GM18951 (cell line): ENCODE results near the gene RBM20.

Experiments
- POLR2A ChIP-seq: IDR thresholded peaks from 4 replicates; pipeline ENCODE4 v1.6.1; 2011; ENCODE audit warnings: mild to moderate bottlenecking; ENCODE audit not compliant: insufficient read length, insufficient read depth; ENCODE audit errors: extremely low read depth
- in situ Hi-C: fragments of 300-500 bp; cut with MboI; formaldehyde crosslinking; loops from one replicate; pipeline ENCODE4 v1.12.0; 2022; ENCODE audit warnings: low sequenced_read_pairs, mixed read lengths, inconsistent platforms; ENCODE audit not compliant: unreplicated experiment

RBM20 gene

DNA sequence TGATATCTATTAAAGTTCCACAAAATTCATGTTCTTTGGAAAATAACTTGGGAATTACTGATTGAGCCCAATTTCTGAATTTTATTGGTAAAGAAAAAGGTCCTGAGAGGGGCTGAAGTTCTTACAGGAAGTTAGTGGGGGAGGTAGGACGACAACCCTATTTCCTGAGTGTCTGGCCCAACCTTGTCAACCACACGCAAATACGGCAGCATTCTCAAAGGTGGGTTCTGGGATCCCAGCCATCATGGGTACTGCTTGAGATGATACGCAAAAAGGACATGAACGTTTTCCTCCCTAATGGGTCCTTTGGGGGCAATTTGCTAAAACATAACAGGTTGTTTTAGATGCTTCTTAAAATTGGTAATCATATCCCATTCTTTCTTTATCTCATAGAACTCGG lies 224.8 kb downstream of the RBM20 start:
- in situ Hi-C loops, result no loop called here
- TF ChIP-seq POLR2A, result no peak

DNA sequence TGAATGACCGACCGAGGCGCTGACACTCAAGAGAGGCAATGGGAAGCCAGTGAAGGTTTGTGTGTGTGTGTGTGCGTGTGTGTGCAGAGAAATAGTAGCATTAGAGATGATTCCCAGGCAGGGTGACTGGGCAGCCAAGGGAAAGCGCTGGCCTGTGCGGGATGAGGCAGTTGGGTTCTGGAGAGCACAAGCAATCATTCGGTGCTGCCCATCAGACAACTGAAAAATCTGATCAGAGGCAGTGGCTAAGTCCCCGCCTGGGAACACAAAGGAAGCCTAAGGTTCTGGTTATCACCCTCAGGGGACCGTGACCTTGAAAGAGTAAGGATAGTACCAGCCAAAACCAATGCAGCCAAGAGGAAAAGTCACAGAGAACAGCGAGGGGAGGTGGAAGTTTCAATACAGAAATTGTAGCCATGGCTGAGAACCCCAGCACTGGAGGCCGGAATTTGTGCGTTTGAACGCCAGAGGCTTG lies 226.7 kb downstream of the RBM20 start:
- in situ Hi-C loops, result no loop called here
- TF ChIP-seq POLR2A, result no peak

DNA sequence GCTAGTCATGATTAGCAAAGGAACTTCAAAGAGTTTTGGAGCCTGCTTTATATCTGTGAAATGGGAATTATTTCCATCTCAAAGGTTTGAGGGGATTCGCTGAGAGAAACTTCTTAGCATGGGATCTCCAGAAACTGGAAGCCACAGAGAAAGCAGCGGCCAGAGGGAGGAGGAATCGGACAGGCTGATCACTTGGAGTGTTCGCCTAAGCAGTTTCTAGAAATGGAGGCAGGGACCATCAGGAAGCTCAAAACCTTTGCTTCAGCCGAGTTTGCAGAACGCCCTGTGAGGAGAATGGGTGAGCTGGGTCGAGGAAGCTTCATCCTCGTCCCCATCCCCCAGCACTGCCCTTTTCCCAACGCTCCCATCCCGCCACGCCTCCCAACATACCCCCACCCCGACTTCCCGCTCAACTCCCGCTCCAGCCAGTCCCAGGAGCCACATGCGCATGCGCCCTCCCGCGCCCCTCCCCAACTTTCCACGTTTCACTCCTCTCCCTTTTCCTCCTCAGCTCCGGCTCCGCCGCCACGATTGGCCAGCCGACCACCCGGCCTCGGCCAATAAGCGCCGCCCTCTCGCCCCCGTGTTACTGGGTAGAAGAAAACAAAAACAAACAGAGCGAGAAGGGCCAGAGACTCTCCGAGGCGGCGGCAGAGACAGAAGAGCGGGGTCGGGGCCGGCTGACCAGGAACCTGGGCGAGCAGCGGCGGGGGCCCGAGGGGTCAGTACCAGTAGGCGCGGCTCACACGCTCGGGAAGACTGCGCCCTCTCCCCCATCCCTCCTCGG lies 227.4 kb downstream of the RBM20 start, which contains the start of gene PDCD4:
TSS of gene PDCD4 (plus strand) at position 631 of the 787 bp plus-strand sequence. CDS start 4,100 bp downstream, outside the sequence.
- TF ChIP-seq POLR2A, result peak; percentile 73
- in situ Hi-C loops, result no loop called here

DNA sequence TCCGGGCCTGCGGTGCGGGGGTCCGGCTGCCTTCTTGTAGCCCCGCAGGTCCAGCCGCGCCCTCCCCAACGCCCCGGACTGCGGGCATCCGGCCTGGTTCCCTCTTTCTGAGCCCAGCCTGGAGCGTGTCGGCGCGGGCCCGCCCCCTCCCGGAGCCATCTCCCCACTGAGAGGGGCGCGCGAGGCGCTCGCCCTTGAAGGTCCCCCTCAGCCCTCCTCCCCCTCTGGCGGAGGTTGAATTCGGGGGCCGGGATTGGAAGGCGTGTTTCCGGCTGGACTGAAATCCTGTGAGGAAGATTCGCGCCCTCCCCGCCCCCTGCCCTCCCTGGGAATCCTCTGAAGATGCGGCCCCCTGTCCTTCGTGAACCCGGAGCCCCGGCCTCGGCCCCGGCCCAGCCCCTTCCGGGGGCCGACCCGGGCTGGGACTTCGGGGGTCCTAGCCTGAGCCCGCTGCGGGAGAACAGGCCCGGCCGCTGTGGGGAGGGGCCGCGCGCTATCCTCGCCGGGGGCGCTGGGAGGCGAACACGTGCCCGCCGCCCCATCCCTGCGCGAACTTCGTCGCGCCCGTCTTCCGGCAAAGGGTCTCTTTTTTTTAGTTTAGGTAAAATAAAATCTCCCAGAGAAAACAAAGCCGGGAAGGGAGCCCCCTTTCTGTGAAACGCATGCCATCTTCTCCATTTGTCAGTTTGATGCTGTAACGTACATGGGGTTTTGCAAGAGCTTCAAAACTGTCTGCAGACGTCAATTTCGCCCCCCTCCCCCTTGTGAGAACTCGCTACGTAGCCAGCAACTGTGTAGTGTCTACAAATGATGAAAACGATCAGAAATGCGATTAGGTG lies 228.2 kb downstream of the RBM20 start:
- in situ Hi-C loops, result no loop called here
- TF ChIP-seq POLR2A, result peak; percentile 50

DNA sequence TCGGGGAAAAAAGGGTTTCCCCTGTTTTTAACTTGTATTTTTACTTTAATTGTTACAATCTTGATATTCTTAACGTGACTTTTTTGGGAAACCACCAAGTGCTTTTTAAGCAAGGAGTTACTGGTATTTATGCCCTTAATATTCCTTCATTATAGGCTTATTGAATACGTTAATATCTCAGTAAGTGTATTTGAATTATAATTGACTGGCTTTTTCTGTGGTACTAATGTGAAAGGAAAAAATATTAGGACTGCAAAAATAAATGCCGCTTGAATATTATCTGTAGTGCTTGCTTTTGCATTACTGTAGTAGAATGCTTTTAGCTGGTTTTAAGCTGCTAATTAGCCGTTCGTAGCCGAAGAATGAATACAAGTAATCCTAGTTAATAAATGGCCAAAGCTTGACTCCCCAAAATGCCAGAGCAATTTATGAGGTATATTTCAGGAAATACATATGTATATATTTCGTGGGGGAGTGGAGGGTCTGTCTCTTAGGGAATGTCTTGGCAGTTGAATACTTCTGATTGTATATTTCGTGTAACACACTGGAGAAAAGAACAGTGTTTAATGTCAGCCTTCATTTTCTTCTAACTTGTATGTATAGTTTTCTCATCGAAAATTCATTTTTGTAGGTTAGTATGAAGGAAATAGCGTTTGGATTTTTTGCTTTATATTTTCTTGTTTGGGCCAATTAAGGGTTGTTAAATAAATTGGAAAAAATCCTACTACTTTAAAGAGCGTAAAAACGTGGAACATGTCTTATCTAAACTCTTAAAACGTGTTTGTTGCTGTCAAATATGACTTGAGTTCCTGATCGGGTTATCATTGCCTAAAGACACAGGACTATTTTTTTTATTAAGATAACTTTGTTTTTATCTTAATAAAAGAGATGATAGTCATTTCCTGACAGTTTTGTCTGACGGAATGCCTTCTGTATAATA lies 229.1 kb downstream of the RBM20 start:
- in situ Hi-C loops, result no loop called here
- no peak for TF ChIP-seq POLR2A

DNA sequence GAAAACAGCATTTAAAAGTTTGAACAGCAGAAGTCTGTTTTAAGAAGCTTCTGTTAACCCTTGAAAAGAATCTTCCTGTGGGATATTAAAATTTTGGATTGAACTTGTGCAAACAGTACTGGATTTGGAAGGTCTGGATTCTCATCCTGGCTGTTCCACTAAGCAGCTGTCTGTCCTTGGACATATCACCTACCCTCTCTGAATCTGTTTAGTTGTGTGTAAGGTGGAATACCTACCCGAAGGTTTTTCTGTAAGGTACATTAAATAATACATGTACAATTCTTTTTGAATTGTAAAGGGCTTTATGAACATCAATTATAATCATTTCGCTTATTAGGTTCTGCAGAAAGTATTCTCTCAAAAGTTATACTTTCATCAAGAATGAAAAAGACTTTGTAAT lies 229.8 kb downstream of the RBM20 start:
- TF ChIP-seq POLR2A, result no peak
- in situ Hi-C loops, result no loop called here

DNA sequence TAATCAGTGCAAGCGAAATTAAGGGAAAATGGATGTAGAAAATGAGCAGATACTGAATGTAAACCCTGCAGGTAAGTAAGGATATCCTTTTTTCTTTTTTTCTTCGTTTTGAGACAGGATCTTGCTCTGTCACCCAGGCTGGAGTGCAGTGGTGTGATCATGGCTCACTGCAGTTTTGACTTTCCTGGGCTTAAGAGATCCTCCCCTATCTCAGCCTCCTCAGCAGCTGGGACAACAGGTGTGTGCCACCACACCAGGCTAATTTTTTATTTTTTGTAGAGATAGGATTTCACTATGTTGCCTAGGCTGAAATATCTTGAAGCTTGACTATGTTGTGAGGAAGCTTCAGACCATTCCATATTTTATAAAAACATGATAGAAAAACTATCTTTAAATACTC lies 231.9 kb downstream of the RBM20 start:
- in situ Hi-C loops, result loop anchor here (25.0 kb wide), 1 partner anchor 264 kb away; no protein-coding TSS in a partner anchor
- no peak for TF ChIP-seq POLR2A

DNA sequence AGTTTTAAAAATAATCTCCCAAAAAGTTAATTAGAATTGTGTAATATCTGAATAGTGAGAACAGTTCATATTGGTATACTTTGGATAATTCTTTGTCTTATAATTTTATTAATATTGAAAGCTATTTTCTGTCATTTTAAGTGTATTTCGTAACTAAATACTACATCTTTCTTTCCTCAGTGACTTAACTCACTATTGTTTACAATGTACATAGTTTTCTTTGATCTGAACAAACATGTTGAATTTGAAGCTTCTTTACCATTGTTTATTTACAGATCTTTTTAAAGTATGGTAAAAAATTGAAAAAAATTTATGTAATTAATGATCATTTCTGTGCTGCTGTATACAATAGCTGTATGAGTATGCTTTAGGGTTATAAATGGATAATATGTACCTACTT lies 232.7 kb downstream of the RBM20 start:
- in situ Hi-C loops, result loop anchor here (25.0 kb wide), 1 partner anchor 264 kb away; no protein-coding TSS in a partner anchor

DNA sequence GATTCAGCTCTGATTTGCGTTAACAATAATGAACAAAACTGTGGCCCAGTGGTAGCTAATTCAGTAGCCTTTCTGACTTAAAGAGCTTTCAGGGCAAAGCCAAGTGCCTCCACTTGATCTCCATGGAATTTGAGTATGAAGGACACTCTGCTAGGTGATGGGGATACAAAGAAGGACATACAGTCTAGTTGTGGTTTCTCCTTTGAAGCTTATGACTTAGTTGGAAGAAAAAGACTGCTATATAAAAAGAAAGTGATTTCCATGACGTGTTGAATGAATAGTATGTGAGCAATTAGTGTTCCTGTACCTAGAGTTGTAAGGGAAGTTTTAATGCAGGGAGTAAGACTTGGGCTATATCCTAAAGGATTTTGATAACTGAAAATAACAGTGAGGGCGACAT lies 235.9 kb downstream of the RBM20 start:
- TF ChIP-seq POLR2A, result no peak
- in situ Hi-C loops, result loop anchor here (10.0 to 25.0 kb wide), 2 partner anchors 125 to 268 kb away; no protein-coding TSS in a partner anchor

More for the DNA sequence above, 232.7 kb downstream of the RBM20 start:
- TF ChIP-seq POLR2A, result no peak

DNA sequence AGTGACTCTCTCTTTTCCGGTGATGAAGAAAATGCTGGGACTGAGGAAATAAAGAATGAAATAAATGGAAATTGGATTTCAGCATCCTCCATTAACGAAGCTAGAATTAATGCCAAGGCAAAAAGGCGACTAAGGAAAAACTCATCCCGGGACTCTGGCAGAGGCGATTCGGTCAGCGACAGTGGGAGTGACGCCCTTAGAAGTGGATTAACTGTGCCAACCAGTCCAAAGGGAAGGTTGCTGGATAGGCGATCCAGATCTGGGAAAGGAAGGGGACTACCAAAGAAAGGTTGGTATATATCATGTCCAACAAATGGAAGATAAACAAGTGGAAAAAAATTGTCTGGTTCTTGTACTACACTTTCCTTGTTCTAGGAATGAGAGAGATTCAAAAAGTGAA lies 237.1 kb downstream of the RBM20 start:
- in situ Hi-C loops, result loop anchor here (10.0 to 25.0 kb wide), 2 partner anchors 126 to 269 kb away; no protein-coding TSS in a partner anchor
- TF ChIP-seq POLR2A, result no peak

DNA sequence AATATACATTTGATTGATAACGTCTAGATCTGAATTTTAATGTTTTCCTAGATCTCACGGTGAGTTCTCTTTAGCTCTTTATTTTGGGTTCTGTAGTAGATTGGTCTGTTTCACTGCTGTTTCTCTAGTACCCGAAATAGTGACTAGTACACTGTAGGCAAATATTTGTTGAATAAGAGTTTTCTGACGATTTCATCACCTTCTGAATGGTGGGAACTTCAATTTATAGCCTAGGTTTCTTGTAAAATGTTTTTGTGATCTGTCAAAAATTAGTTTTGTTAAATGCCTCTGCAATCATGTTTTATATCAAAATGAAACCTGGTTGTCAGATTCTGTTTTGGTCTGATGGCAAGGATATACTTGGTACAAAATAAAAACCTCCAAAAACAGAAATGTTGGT lies 237.8 kb downstream of the RBM20 start:
- TF ChIP-seq POLR2A, result no peak
- in situ Hi-C loops, result loop anchor here (10.0 to 25.0 kb wide), 2 partner anchors 127 to 270 kb away; no protein-coding TSS in a partner anchor

DNA sequence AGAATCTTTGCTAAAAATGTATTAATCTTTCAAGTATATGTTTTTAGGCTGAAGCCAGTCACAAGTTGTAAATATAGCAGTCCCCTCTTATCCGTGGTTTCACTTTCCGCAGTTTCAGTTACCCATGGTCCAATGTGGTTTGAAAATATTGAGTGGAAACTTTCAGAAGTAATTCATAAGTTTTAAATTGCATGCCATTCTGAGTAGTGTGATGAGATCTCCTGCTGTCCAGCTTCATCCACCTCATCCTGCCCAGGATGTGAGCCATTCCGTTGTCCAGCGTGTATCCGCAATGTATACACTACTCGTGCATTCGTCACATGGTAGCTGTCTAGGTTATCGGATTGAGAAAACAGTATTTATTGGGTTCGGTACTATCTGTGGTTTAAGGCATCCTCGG lies 239.8 kb downstream of the RBM20 start:
- no peak for TF ChIP-seq POLR2A
- in situ Hi-C loops, result loop anchor here (10.0 to 25.0 kb wide), 2 partner anchors 129 to 272 kb away; no protein-coding TSS in a partner anchor

DNA sequence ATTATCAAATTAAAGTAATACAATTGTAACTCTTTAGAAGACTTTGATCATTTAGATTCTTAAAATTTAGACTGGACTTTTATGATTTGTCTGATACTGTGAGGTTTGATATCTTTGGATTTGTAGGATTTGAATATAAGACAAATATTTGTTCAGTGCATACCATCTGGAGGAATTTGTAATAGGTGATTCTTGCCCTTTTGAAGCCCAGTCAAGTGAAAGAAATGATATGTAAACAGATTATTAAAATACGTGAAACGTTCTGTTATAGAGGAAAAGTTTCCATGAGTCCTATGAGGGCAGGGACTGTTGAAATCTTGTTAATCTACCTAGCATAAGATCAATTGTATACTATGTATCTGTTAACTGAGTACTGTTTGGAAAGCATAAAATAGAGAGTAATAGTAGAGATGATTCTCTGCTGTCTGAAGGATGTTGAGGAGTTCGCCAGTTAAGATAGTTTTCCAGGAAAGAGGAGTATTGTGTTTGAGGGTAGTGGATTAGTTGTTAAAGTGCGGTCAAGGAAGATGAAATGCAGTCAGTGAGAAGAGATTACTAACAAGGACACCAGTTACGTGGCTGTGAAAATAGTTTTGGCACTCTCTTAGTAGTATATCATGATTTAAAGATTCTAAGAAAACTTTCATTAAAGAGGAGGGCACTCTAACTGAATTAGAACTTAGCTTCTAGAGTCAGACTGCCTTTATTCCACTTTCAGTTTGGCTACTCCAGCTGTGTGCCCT lies 242.0 kb downstream of the RBM20 start:
- in situ Hi-C loops, result loop anchor here (10.0 to 25.0 kb wide), 2 partner anchors 131 to 274 kb away; no protein-coding TSS in a partner anchor
- no peak for TF ChIP-seq POLR2A
